ENCODE data around the gene NDUFB6.

DNA sequence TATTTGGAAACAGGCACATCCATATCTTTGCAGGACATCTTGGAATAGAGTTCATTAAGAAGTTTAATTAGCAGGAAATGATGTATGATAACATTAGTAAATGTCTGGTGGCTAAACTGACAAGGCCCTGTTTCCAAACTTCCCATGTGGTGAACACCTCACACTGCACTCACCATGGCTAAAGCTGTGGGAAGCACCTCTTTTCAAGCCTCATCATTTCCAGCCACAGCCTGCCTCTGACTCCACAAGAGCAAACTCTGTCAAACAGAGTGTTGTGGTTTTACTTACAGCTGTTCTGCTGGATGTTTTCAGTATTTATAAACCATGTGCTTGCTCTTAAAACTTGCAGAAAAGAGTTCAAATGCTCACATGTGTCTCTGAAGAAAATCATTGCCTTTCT, 14.9 kb upstream of the NDUFB6 start:
- TF ChIP-seq, protein P1, sequence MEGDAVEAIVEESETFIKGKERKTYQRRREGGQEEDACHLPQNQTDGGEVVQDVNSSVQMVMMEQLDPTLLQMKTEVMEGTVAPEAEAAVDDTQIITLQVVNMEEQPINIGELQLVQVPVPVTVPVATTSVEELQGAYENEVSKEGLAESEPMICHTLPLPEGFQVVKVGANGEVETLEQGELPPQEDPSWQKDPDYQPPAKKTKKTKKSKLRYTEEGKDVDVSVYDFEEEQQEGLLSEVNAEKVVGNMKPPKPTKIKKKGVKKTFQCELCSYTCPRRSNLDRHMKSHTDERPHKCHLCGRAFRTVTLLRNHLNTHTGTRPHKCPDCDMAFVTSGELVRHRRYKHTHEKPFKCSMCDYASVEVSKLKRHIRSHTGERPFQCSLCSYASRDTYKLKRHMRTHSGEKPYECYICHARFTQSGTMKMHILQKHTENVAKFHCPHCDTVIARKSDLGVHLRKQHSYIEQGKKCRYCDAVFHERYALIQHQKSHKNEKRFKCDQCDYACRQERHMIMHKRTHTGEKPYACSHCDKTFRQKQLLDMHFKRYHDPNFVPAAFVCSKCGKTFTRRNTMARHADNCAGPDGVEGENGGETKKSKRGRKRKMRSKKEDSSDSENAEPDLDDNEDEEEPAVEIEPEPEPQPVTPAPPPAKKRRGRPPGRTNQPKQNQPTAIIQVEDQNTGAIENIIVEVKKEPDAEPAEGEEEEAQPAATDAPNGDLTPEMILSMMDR (conservative IDR thresholded peaks at IDR 0.05; ENCODE audit: low read length) = no peak
- TF ChIP-seq EZH2phosphoT487 (IDR thresholded peaks at IDR 0.05; ENCODE audit: borderline replicate concordance, low read depth, low read length) = no peak

All from OCI-LY7 (cell line).